GM13977 (cell line): ENCODE data around the gene NXPH2.
"Not testable (repeated sequence)": the region's sequence is repeated elsewhere in the genome, so short reads cannot be mapped to it uniquely, and the experiment has no call there.

Source experiments
- DNase-seq: peaks from one replicate; pipeline ENCODE4 v3.0.0; 2012; ENCODE audit warnings: low spot score
- in situ Hi-C: fragments of 300-500 bp; cut with MboI; formaldehyde crosslinking; loops from one replicate; pipeline ENCODE4 v1.12.0; 2022; ENCODE audit warnings: low sequenced_read_pairs, low pct_unique_long_range_greater_than_20kb, mixed read lengths, inconsistent platforms; ENCODE audit not compliant: unreplicated experiment
- TF ChIP-seq, protein P1 (sequence below): IDR thresholded peaks from 2 replicates; pipeline ENCODE4 v1.5.1; 2012; ENCODE audit warnings: mild to moderate bottlenecking, control low read depth; ENCODE audit not compliant: insufficient read depth; ENCODE audit errors: extremely low read depth, missing control alignments

The NXPH2 gene

GRCh38 chr2:138658187-138658894 lies 121.8 kb downstream of the NXPH2 start:
- TF ChIP-seq, protein P1, sequence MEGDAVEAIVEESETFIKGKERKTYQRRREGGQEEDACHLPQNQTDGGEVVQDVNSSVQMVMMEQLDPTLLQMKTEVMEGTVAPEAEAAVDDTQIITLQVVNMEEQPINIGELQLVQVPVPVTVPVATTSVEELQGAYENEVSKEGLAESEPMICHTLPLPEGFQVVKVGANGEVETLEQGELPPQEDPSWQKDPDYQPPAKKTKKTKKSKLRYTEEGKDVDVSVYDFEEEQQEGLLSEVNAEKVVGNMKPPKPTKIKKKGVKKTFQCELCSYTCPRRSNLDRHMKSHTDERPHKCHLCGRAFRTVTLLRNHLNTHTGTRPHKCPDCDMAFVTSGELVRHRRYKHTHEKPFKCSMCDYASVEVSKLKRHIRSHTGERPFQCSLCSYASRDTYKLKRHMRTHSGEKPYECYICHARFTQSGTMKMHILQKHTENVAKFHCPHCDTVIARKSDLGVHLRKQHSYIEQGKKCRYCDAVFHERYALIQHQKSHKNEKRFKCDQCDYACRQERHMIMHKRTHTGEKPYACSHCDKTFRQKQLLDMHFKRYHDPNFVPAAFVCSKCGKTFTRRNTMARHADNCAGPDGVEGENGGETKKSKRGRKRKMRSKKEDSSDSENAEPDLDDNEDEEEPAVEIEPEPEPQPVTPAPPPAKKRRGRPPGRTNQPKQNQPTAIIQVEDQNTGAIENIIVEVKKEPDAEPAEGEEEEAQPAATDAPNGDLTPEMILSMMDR: no peak
- DNase-seq: no peak
- in situ Hi-C loops: no loop called here

DNA sequence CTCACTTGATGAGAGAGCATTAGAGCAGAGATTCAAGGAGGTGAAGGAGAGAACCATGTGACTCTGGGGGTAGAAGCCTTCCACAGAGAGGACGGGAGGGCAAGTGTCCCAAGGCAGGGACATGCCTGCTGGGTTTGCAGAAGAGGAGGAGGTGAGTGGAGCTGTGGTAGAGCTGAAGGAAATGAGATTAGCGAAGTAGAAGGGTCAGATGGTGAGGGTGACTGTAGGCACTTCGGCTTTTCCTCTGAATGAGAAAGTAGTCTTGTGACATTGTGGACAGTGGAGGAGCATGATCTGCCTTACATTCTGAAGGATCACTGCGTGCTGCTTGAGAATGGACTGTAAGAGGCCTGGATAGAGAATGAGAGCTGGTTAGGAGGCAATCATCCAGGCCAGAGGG lies 126.0 kb downstream of the NXPH2 start:
- in situ Hi-C loops: no loop called here
- DNase-seq: no peak
- TF ChIP-seq, protein P1: no peak

DNA sequence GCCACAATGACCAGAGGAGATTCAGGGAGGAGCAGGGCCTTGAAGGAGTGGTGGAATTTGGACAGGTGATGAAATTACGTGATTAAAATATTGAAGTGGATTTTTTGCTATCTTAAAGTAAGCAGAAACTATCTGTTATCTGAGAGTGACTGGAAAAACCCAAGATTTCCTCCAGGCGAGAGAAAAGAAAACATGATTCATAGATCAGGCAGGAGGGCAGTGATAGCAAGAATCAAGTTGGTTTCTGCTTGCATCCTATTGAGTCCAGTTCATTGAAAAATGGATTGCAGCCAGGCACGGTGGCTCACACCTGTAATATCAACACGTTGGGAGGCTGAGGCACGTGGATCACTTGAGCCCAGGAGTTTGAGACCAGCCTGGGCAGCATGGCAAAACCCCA lies 127.8 kb downstream of the NXPH2 start:
- no peak for DNase-seq
- TF ChIP-seq, protein P1: no peak
- in situ Hi-C loops: no loop called here

DNA sequence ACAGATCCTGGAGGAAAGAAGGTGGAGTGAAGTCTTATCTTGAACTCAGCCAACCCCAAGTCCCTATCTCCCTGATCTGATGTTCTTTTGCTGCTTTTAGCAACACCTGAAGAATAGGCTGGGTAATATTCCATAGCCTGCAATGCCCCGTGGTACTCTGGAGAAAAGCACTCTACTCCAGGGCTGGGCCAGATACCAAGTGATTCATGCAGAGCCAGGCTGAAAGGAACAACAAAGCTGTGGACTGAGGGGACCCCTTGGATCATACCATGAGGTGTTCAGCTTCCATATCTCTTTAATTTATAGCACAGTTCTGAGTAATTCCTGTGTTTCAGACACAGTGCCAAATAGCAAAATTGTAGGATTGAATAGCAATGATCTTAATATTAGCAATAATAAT lies 130.6 kb downstream of the NXPH2 start:
- in situ Hi-C loops: no loop called here
- TF ChIP-seq, protein P1: no peak
- no peak for DNase-seq

DNA sequence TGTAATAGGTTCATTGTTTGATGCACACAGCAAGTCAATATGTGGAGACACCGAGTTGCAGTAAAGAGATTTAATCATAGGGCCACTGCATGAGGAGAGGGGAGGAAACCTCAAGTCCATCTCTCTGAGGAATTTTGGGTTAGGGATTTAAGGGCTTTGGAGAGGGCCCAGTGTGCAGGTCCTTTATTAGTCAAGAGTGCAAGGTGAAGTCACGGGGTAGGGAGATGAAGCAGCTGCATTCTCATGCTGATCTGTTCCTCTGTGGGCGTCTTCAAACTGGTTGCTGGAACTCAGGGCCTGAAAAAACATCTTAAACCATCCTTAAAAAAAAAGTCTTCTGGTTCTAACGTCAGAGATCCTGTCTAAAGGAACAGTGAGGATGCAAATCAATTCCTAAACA lies 131.6 kb downstream of the NXPH2 start:
- TF ChIP-seq, protein P1: no peak
- in situ Hi-C loops: no loop called here
- no peak for DNase-seq

GRCh38 chr2:138644776-138645175 lies 135.4 kb downstream of the NXPH2 start:
- DNase-seq, in situ Hi-C loops: not testable (repeated sequence)

DNA sequence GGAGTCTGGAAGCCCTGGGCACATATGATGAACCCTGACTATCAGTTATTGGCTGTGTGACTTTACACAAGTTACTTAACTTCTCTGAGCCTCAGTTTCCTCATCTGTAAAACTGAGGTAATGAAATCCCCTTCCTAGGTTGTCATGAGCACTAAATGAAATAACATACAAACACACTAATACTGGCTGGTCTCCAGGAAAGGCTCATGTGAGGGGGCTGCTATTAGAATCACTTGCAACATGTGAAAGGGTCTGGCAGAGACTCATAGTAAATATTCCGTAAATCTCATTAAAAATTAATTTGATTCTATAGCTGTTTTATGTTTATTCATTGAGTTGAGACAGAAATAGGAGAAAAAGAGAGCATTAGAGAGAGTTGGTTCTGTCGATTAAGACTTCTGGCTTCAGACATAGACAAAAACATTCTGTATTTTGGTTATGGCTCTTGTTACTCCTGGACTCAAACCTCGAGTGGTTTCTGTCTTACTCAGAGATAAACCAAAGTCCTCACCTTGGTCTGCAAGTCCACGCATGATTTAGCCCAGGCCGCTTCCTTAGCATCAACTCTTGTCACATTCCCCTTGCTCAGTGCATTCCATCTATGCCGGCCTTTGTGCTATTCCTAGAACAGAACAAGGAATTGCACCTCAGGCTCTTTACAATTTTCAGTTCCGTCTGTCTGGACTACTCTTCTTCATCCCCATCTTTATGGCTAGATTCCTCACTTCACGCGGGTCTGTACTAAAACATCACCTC lies 139.1 kb downstream of the NXPH2 start:
- TF ChIP-seq, protein P1: no peak
- DNase-seq: peak; percentile 11
- in situ Hi-C loops: no loop called here
